ENCODE data around the gene OR1D2. TPM values are rescaled to one million over a fixed set of nuclear protein-coding genes. Genes with fewer than 3 reads are reported as not detected.

OR1D2 gene
- total and polyA plus RNA-seq, 2 of the 13 experiments (the other 11 are each of a cell fraction or from before 2014, with no cell fraction given): not detected

- FAIRE-seq (no peak), DNase-seq (ENCODE audit: low spot score) (no peak), ATAC-seq (no peak)
- BruUV-seq (replicated peaks): no TSS peak
- no peak overlapping the region for H3K27ac ChIP-seq (ENCODE audit: extremely low read length, insufficient read depth, low read length)
- H3K79me2 ChIP-seq (ENCODE audit: insufficient read depth, low read length): no peaks in the 10 kb centered on the region
- H3K36me3 ChIP-seq (replicated peaks in 1 of 2; ENCODE audit: control insufficient read depth in 1 of 2, insufficient read depth in 2 of 2, low read length in 2 of 2): no peaks in the 10 kb centered on the region
- H3K4me1 ChIP-seq (ENCODE audit: insufficient read depth, low read length): 0 out of 2 replicates have a peak, but pooled peaks cover 12% of the 10 kb centered on the region
- POLR2A ChIA-PET: interaction anchor here (0.7 kb wide), 1 partner anchor 1438 kb away, joined by 4 read pairs; no protein-coding TSS in a partner anchor
- no peak overlapping the region for H3K4me3 ChIP-seq (replicated peaks in 1 of 3; ENCODE audit: insufficient read depth in 1 of 3, low read depth in 2 of 3, low read length in 3 of 3)
- no peaks in the 10 kb centered on the region for H4K20me1 ChIP-seq (ENCODE audit: insufficient read depth, low read length)
- no peaks in the 10 kb centered on the region for H3K27me3 ChIP-seq (ENCODE audit: control insufficient read depth in 1 of 2, insufficient read depth in 2 of 2, low read length in 2 of 2)
- WGBS (ENCODE audit: low lambda C conversion rate): 47% methylated on average over 3 of the region's 3 CpGs
- H3K9ac ChIP-seq (ENCODE audit: insufficient read depth, low read depth, low read length): no peak overlapping the region
- CTCF ChIA-PET (ENCODE audit: low intra/inter-chr PET ratio, low total read pairs): no interaction called here
- intact Hi-C loops (cut with micrococcal nuclease; ENCODE audit: unreplicated experiment) (no loop called here), in situ Hi-C loops (cut with HindIII; ENCODE audit: extremely low pct_ligation_motif_present, low pct_unique_long_range_greater_than_20kb) (loop anchor here (10.0 kb wide), 1 partner anchor 618 kb away; the partner anchor contains the start of genes EMC6 and TAX1BP3)
- H3K9me3 ChIP-seq (ENCODE audit: low read length): peaks cover 12% of the 10 kb centered on the region
- TF ChIP-seq SMAD3 (CRISPR knock-in tag; IDR thresholded peaks at IDR 0.05): no peak
- TF ChIP-seq MAFK (conservative IDR thresholded peaks at IDR 0.05 in 1 of 2, IDR thresholded peaks at IDR 0.05 in 1 of 2; ENCODE audit: low read length in 2 of 2): peak; percentile 54 to 78
- peak; percentile 58 for TF ChIP-seq MAFF (IDR thresholded peaks at IDR 0.05; ENCODE audit: low read depth, low read length)
- TF ChIP-seq PTBP1 (IDR thresholded peaks at IDR 0.05; ENCODE audit: low read depth, low read length, poor library complexity, severe bottlenecking): no peak
- H2AFZ ChIP-seq (ENCODE audit: low read length): no peak overlapping the region
- H3K4me2 ChIP-seq (ENCODE audit: low read depth, low read length): no peak overlapping the region
Observed at GRCh38 chr17:3046753-3047152, 57.5 kb downstream of the OR1D2 start.

GRCh38 chr17:3043737-3044365 lies 60.4 kb downstream of the OR1D2 start:
- H3K4me3 ChIP-seq (replicated peaks in 1 of 3; ENCODE audit: insufficient read depth in 1 of 3, low read depth in 2 of 3, low read length in 3 of 3): no peak overlapping the region
- no peaks in the 10 kb centered on the region for H3K79me2 ChIP-seq (ENCODE audit: insufficient read depth, low read length)
- H3K9me3 ChIP-seq (ENCODE audit: low read length): peaks cover 12% of the 10 kb centered on the region
- BruUV-seq (replicated peaks): no TSS peak
- H3K9ac ChIP-seq (ENCODE audit: insufficient read depth, low read depth, low read length): no peak overlapping the region
- no peaks in the 10 kb centered on the region for H4K20me1 ChIP-seq (ENCODE audit: insufficient read depth, low read length)
- WGBS (ENCODE audit: low lambda C conversion rate): 26% methylated on average over 8 of the region's 11 CpGs
- in situ Hi-C loops (cut with HindIII; ENCODE audit: extremely low pct_ligation_motif_present, low pct_unique_long_range_greater_than_20kb) (loop anchor here (10.0 kb wide), 1 partner anchor 621 kb away; the partner anchor contains the start of genes EMC6 and TAX1BP3), intact Hi-C loops (cut with micrococcal nuclease; ENCODE audit: unreplicated experiment) (no loop called here)
- no peaks in the 10 kb centered on the region for H3K36me3 ChIP-seq (replicated peaks in 1 of 2; ENCODE audit: control insufficient read depth in 1 of 2, insufficient read depth in 2 of 2, low read length in 2 of 2)
- 0 out of 2 replicates have a peak, but pooled peaks cover 6% of the 10 kb centered on the region for H3K4me1 ChIP-seq (ENCODE audit: insufficient read depth, low read length)
- H3K27ac ChIP-seq (ENCODE audit: extremely low read length, insufficient read depth, low read length): no peak overlapping the region
- TF ChIP-seq STAG1 (CRISPR knock-in tag; IDR thresholded peaks at IDR 0.05) (peak; percentile 33), CTCF (CRISPR knock-in tag; IDR thresholded peaks at IDR 0.05) (peak; percentile 68), IRX3 (CRISPR knock-in tag; IDR thresholded peaks at IDR 0.05; ENCODE audit: borderline replicate concordance, low read depth) (no peak), ZFP90 (CRISPR knock-in tag; IDR thresholded peaks at IDR 0.05; ENCODE audit: borderline replicate concordance) (no peak), SSRP1 (CRISPR knock-in tag; IDR thresholded peaks at IDR 0.05) (no peak), SNRNP70 (IDR thresholded peaks at IDR 0.05; ENCODE audit: low read depth, low read length) (no peak), ZBTB33 (CRISPR knock-in tag; IDR thresholded peaks at IDR 0.05) (peak; percentile 46; the same call in 1 of the 2 replicates), REPIN1 (CRISPR knock-in tag; IDR thresholded peaks at IDR 0.05; ENCODE audit: borderline replicate concordance, low read depth) (no peak)
- no peak for FAIRE-seq
- CTCF ChIA-PET (ENCODE audit: low intra/inter-chr PET ratio, low total read pairs): no interaction called here
- no peak overlapping the region for H3K4me2 ChIP-seq (ENCODE audit: low read depth, low read length)
- no peaks in the 10 kb centered on the region; a peak in 1 of 5 replicates for H3K27me3 ChIP-seq (ENCODE audit: control insufficient read depth in 1 of 2, insufficient read depth in 2 of 2, low read length in 2 of 2)
- POLR2A ChIA-PET: no interaction called here
- H2AFZ ChIP-seq (ENCODE audit: low read length): no peak overlapping the region
- ATAC-seq: no peak
- peak; percentile 15 for DNase-seq (ENCODE audit: low spot score)
